ENCODE data around the gene COL18A1.

DNA sequence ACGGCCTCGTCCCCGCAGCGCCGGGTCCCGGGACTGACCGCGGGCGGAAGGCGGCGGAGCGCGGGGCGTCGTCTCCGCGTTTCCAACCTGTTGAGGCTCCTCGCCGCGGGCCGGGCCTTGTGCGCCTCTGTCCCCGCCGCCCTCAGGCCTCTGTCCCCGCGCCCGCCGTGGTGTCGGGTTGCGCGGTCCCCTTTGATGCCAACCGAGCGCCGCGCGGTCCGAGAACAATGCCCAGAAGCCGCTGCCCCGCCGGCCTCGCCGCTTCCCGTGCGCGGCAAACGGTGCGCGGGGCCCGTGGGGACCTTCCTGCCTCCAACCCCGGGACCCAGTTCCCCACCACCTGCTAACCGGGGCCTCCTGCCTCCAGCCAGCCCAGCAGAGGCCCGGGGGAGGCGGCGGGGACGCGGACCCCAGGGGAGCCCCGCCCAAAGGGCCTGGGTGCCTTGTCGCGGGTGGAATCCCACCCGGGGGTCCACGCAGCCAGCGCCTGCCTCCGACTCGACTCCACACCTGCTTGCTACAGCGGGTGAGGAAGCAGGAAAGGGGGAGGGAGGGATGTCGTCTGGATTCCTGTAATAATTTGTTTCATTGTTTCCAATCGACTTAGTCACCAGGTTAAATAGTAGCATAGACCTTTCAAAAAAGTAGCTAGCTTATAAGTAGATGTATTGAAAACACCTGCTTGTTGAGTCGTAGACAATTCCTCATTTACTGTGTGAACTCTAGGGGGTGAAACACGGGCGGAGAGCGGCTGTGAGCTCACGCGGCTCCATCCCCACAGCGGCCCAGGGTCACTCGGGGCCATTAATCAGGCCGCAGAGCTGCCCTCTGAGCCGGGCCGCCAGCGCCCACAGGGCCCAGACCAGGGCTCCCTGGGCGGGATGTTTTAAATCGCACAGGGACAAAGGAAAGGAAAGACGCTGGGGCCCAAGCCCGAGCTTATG lies 1.1 kb downstream of the COL18A1 start:
- no peak for TF ChIP-seq POLR2AphosphoS5 (IDR thresholded peaks at IDR 0.05)
- TF ChIP-seq, protein P1, sequence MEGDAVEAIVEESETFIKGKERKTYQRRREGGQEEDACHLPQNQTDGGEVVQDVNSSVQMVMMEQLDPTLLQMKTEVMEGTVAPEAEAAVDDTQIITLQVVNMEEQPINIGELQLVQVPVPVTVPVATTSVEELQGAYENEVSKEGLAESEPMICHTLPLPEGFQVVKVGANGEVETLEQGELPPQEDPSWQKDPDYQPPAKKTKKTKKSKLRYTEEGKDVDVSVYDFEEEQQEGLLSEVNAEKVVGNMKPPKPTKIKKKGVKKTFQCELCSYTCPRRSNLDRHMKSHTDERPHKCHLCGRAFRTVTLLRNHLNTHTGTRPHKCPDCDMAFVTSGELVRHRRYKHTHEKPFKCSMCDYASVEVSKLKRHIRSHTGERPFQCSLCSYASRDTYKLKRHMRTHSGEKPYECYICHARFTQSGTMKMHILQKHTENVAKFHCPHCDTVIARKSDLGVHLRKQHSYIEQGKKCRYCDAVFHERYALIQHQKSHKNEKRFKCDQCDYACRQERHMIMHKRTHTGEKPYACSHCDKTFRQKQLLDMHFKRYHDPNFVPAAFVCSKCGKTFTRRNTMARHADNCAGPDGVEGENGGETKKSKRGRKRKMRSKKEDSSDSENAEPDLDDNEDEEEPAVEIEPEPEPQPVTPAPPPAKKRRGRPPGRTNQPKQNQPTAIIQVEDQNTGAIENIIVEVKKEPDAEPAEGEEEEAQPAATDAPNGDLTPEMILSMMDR (IDR thresholded peaks at IDR 0.05), result no peak
- TF ChIP-seq POLR2A (IDR thresholded peaks at IDR 0.05), result no peak
- no peak for TF ChIP-seq EP300 (IDR thresholded peaks at IDR 0.05; ENCODE audit: low read depth)

All from transverse colon (tissue), 4 donors.